Keratinocyte (primary cell): ENCODE measurements around the gene PRKCSH. TPM values are rescaled to one million over a fixed set of nuclear protein-coding genes. Genes with fewer than 3 reads are reported as not detected.

Experiments used
- DNase-seq: peaks from one replicate; pipeline ENCODE4 v3.0.0-alpha.2; 2011; ENCODE audit warnings: low read depth, missing footprints, low spot score
- FAIRE-seq: peaks from 2 replicates; lab custom pipeline; 2011; peaks lifted over from hg19 to GRCh38; lab: Jason Lieb, UNC
- H2AFZ ChIP-seq: 2 replicates; pipeline ENCODE4 v1.6.0; 2012; ENCODE audit warnings: low read length, control low read depth, inconsistent platforms; ENCODE audit not compliant: control insufficient read depth
- H3K27ac ChIP-seq: 2 replicates; pipeline ENCODE4 v1.5.1; 2011; ENCODE audit warnings: low read length; ENCODE audit not compliant: control insufficient read depth, insufficient read depth
- H3K27me3 ChIP-seq: 3 replicates; pipeline ENCODE4 v1.6.0; 2011; ENCODE audit warnings: low read length; ENCODE audit not compliant: control insufficient read depth, insufficient read depth; ENCODE audit errors: extremely low read depth
- H3K36me3 ChIP-seq, 2 experiments: 2 replicates in 1 of 2; 3 replicates in 1 of 2; pipeline ENCODE4 v1.5.1; 2011; ENCODE audit warnings: low read length in 2 of 2, mild to moderate bottlenecking in 1 of 2; ENCODE audit not compliant: control insufficient read depth in 2 of 2, insufficient read depth in 2 of 2; ENCODE audit errors: extremely low read depth in 1 of 2
- H3K4me1 ChIP-seq: 3 replicates; pipeline ENCODE4 v1.5.1; 2011; ENCODE audit warnings: low read length; ENCODE audit not compliant: control insufficient read depth, insufficient read depth; ENCODE audit errors: extremely low read depth
- H3K4me2 ChIP-seq: 3 replicates; pipeline ENCODE4 v1.6.0; 2011; ENCODE audit warnings: low read depth, low read length; ENCODE audit not compliant: control insufficient read depth, insufficient read depth; ENCODE audit errors: extremely low read depth
- H3K4me3 ChIP-seq, 3 experiments: fragments of 200-600 bp in 1 of 3; sonication (generic) in 1 of 3; 2 replicates in 2 of 3; 3 replicates in 1 of 3; pipeline ENCODE4 v1.5.1; 2011 to 2016; ENCODE audit warnings: low read length in 3 of 3, mild to moderate bottlenecking in 3 of 3, control low read depth in 2 of 3, inconsistent platforms in 1 of 3, low read depth in 1 of 3, mixed read lengths in 1 of 3, mixed run types in 1 of 3, moderate library complexity in 1 of 3; ENCODE audit not compliant: control insufficient read depth in 2 of 3, insufficient read depth in 2 of 3; ENCODE audit errors: extremely low read depth in 1 of 3
- H3K79me2 ChIP-seq: 2 replicates; pipeline ENCODE4 v1.6.0; 2012; ENCODE audit warnings: low read length; ENCODE audit not compliant: control insufficient read depth, insufficient read depth
- H3K9ac ChIP-seq: 3 replicates; pipeline ENCODE4 v1.6.0; 2011; ENCODE audit warnings: low read length; ENCODE audit not compliant: control insufficient read depth, insufficient read depth; ENCODE audit errors: extremely low read depth
- H3K9me1 ChIP-seq: 3 replicates; pipeline ENCODE4 v1.6.0; 2011; ENCODE audit warnings: low read length; ENCODE audit not compliant: control insufficient read depth, insufficient read depth; ENCODE audit errors: extremely low read depth
- H3K9me3 ChIP-seq: 2 replicates; pipeline ENCODE4 v1.5.1; 2012; ENCODE audit warnings: low read depth, low read length; ENCODE audit not compliant: control insufficient read depth
- H4K20me1 ChIP-seq: 3 replicates; pipeline ENCODE4 v1.6.0; 2011; ENCODE audit warnings: low read length; ENCODE audit not compliant: control insufficient read depth, insufficient read depth; ENCODE audit errors: extremely low read depth
- EZH2 ChIP-seq: IDR thresholded peaks from one replicate; pipeline ENCODE4 v1.6.1; 2012; ENCODE audit warnings: inconsistent platforms, mild to moderate bottlenecking, low read length, moderate library complexity
- dilution Hi-C: fragments of 300-500 bp; cut with MboI; formaldehyde crosslinking; loops from one replicate; pipeline ENCODE4 v1.7.0; 2020; ENCODE audit warnings: low sequenced_read_pairs; ENCODE audit not compliant: extremely low pct_ligation_motif_present
- polyA plus RNA-seq, 5 experiments: library from polyadenylated mRNA; depleted of rRNA in 3 of 5; stranded (reverse) in 3 of 5; stranded (forward) in 1 of 5; unstranded in 1 of 5; fragments of >200 nt; gene quantifications; 1 replicate in 1 of 5; 2 replicates in 3 of 5; 3 replicates in 1 of 5; pipeline versions ENCODE4 v1.2.1 to v1.2.3, GENCODE V29; 2011 to 2012; ENCODE audit warnings: missing spikeins in 2 of 5, low read depth in 1 of 5, low replicate concordance in 1 of 5
- TF ChIP-seq, protein P1 (sequence below), 3 experiments: IDR thresholded peaks in 1 of 3; conservative IDR thresholded peaks in 1 of 3; optimal IDR thresholded peaks in 1 of 3; 2 replicates in 2 of 3; 3 replicates in 1 of 3; pipeline versions ENCODE3 to v1.5.1; 2011; ENCODE audit warnings: low read length in 3 of 3, mild to moderate bottlenecking in 3 of 3, moderate library complexity in 2 of 3, control low read depth in 1 of 3, inconsistent platforms in 1 of 3; ENCODE audit not compliant: insufficient read depth in 2 of 3; ENCODE audit errors: extremely low read depth in 1 of 3

The PRKCSH gene
- polyA plus RNA-seq, 1 donor (not counting 4 experiments of a cell fraction or from before 2014, with no cell fraction given), result 56.3 TPM

DNA sequence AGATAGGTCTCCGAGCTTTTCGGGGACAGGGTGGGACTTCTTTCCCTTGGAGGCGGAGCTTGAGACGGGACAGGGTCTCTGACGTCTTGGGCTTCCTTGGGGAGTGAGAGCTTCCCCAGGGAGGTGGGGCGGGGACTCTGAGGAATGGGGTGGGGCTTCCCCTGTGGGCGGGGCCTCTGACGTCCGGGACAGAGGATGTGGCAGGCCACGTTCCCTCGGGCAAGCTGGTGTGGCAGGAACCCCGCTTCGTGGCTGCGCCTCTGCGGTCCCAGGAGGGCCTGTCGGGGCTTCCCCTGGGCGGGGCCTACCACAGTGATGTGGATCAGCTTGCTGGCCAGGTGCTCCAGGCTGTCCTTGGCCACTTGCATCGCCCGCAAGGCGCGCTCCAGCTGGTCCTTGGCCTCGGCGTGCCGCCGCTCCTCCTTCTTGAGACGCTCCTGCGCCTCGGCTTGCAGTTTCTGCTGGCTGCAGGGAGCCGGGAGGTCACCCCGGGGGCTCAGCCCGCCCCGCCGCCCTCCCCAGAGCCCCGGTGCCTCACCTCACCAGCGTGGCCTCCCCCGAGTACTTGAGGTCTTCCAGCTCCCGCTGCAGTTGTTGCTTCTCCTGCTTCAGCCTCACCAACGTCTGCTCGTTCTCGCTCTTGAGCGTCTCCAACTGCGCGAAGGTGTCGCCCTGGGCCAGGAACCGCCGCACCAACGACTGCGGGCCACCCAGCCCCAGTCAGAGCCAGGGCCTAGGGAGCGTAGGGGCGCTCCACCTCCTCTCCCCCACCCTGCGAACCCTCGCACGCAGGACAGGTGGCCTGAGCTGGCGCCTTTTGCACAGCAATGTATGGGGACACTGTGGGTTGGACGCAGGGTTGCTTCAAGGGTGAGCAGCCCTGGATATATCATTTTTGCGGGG is 13.0 kb upstream of the PRKCSH start:
- no peaks in the 10 kb centered on the region for H3K9me3 ChIP-seq
- no peaks in the 10 kb centered on the region for H4K20me1 ChIP-seq
- peak overlapping the region; percentile 68 for H2AFZ ChIP-seq
- peak overlapping the region in 2 of 3 experiments; percentile 44 to 63 for H3K4me3 ChIP-seq
- H3K9ac ChIP-seq, result no peak overlapping the region
- peak; percentile 83 for FAIRE-seq
- dilution Hi-C loops, result no loop called here
- H3K36me3 ChIP-seq, result no peaks in the 10 kb centered on the region
- TF ChIP-seq EZH2, result no peak
- TF ChIP-seq, protein P1, sequence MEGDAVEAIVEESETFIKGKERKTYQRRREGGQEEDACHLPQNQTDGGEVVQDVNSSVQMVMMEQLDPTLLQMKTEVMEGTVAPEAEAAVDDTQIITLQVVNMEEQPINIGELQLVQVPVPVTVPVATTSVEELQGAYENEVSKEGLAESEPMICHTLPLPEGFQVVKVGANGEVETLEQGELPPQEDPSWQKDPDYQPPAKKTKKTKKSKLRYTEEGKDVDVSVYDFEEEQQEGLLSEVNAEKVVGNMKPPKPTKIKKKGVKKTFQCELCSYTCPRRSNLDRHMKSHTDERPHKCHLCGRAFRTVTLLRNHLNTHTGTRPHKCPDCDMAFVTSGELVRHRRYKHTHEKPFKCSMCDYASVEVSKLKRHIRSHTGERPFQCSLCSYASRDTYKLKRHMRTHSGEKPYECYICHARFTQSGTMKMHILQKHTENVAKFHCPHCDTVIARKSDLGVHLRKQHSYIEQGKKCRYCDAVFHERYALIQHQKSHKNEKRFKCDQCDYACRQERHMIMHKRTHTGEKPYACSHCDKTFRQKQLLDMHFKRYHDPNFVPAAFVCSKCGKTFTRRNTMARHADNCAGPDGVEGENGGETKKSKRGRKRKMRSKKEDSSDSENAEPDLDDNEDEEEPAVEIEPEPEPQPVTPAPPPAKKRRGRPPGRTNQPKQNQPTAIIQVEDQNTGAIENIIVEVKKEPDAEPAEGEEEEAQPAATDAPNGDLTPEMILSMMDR (optimal IDR thresholded peaks at IDR 0.05 in 1 of 3, IDR thresholded peaks at IDR 0.05 in 1 of 3, conservative IDR thresholded peaks at IDR 0.05 in 1 of 3; ENCODE audit: extremely low read depth in 1 of 3, insufficient read depth in 2 of 3, low read length in 3 of 3), result no peak
- peak; percentile 91 for DNase-seq
- H3K4me2 ChIP-seq, result peak overlapping the region; percentile 77
- H3K4me1 ChIP-seq, result peaks cover 22% of the 10 kb centered on the region
- peaks cover 60% of the 10 kb centered on the region for H3K27me3 ChIP-seq
- no peak overlapping the region for H3K27ac ChIP-seq
- no peaks in the 10 kb centered on the region for H3K79me2 ChIP-seq
- no peaks in the 10 kb centered on the region for H3K9me1 ChIP-seq

DNA sequence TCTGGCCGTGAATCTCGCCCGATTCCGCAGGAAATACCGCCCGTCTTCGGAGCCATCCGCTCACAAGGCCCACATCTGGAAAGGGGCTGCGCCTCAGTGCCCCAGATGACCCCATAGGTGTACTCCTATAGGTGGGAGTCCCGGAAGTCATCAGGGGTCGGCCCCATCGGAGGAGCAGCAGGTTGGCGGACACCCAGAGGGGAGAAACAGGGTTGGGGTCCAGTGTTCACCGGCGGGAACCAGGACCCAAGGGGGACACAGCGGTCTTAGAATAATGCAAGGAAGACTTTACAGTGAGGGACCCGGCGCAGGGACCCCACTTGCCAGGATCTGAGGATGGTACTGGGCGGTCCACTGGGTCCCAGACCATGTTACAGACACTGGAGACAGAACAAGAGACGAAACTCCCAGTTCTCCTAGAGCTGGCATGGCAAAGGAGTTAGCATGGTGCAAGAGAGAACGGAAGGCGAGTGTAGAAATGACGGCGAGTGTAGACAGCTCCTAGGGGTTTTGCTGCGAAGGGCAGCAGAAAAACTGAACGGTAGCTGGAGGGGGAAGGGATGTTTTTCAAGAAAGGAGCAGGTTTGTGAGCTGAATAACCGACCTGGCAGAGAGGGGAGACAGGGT is 12.2 kb upstream of the PRKCSH start:
- Histone ChIP-seq H3K9me3 (no peaks in the 10 kb centered on the region), H3K4me2 (peak overlapping the region; percentile 77), H3K9ac (no peak overlapping the region), H2AFZ (no peak overlapping the region), H3K36me3 (no peaks in the 10 kb centered on the region), H3K27me3 (peaks cover 53% of the 10 kb centered on the region), H3K27ac (no peak overlapping the region), H3K4me3 (no peak overlapping the region), H4K20me1 (no peaks in the 10 kb centered on the region), H3K4me1 (peaks cover 22% of the 10 kb centered on the region), H3K9me1 (no peaks in the 10 kb centered on the region), H3K79me2 (no peaks in the 10 kb centered on the region)
- no peak for TF ChIP-seq EZH2
- TF ChIP-seq, protein P1 (optimal IDR thresholded peaks at IDR 0.05 in 1 of 3, IDR thresholded peaks at IDR 0.05 in 1 of 3, conservative IDR thresholded peaks at IDR 0.05 in 1 of 3; ENCODE audit: extremely low read depth in 1 of 3, insufficient read depth in 2 of 3, low read length in 3 of 3), result no peak
- DNase-seq, result no peak
- FAIRE-seq, result no peak
- dilution Hi-C loops, result no loop called here
